Body of pancreas (tissue), 4 donors: ENCODE measurements around the gene PLA2G4C. TPM values are rescaled to one million over a fixed set of nuclear protein-coding genes. Genes with fewer than 3 reads are reported as not detected.

Experiments used
- ATAC-seq: fragments of 150-250 bp; one replicate; pipeline ENCODE4 v1.9.1; 2016
- DNase-seq, 4 donors: peaks; one replicate each; pipeline ENCODE4 v3.0.0-alpha.2; 2019
- H3K27ac ChIP-seq, 4 donors: fragments of 200-600 bp; sonication (generic); 1 replicate in 3 of 4; 2 replicates in 1 of 4; pipeline versions ENCODE4 v1.5.1 to v1.6.1; 2016 to 2019; ENCODE audit warnings: mild to moderate bottlenecking in 1 of 4, mixed read lengths in 1 of 4, moderate library complexity in 1 of 4
- H3K27me3 ChIP-seq, 2 donors: fragments of 200-600 bp; sonication (generic); one replicate each; pipeline ENCODE4 v1.6.0; 2016; ENCODE audit warnings: mild to moderate bottlenecking in 1 of 2
- H3K36me3 ChIP-seq, 2 donors: fragments of 200-600 bp; sonication (generic); replicated peaks in 1 of 2; 2 replicates each; pipeline ENCODE4 v1.5.1; 2016; ENCODE audit warnings: low read depth in 2 of 2; ENCODE audit not compliant: insufficient read depth in 1 of 2
- H3K4me1 ChIP-seq: fragments of 200-600 bp; sonication (generic); one replicate; pipeline ENCODE4 v1.6.0; 2016
- H3K4me3 ChIP-seq, 2 donors: fragments of 200-600 bp; sonication (generic); 1 replicate in 1 of 2; 2 replicates in 1 of 2; pipeline ENCODE4 v1.5.1; 2016 to 2019
- H3K9me3 ChIP-seq, 3 donors: fragments of 200-600 bp; sonication (generic); 1 replicate in 2 of 3; 2 replicates in 1 of 3; pipeline ENCODE4 v1.5.1; 2016
- POLR2A ChIP-seq, 3 donors: fragments of 450-650 bp; IDR thresholded peaks; one replicate each; pipeline ENCODE4 v1.6.1; 2016; ENCODE audit warnings: antibody characterized with exemption in 3 of 3, mild to moderate bottlenecking in 2 of 3
- WGBS, 2 donors: methylation state at CpG; one replicate each; pipeline ENCODE4 v1.1.5; 2017; 5-methylcytosine and 5-hydroxymethylcytosine counted together
- intact Hi-C: fragments of 100-400 bp; cut with DNase I; formaldehyde crosslinking; loops from one replicate; pipeline ENCODE4 v1.15.1; 2023
- total RNA-seq, 2 donors: library from RNA; depleted of rRNA; stranded (reverse); fragments of >200 nt; gene quantifications; one replicate each; pipeline ENCODE4 v1.1.0, GENCODE V29; 2016
- TF ChIP-seq, protein P1 (sequence below), 7 experiments: fragments of 450-650 bp in 4 of 7; fragments of 200-600 bp in 3 of 7; sonication (generic) in 3 of 7; IDR thresholded peaks; one replicate each; pipeline ENCODE4 v1.5.1; 2016 to 2019; ENCODE audit warnings: antibody characterized with exemption in 7 of 7

PLA2G4C gene
- total RNA-seq, 2 donors from 2014 or later, result 4.4 to 10.9 TPM

DNA sequence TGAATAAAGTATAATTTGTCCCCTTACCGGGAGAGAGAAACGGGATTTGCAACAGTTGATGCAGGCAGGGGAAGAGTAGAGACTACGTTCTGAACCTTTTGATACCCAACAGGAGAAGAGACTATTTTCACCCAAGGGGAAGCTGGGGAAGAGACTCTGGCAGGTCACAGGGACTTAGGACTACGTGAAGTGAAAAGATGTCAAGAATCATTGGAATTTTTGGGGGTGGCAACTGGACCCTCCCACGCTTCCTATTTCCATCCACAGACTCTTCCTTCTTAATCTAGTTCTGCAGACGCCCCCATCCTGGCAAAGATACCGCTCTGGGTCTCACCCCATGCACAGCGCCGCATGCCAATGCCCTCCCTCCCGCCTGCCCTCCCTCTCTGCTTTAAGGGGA lies 80.5 kb downstream of the PLA2G4C start:
- 49 to 50% methylated on average over 10 of the region's 10 CpGs for WGBS, 2 donors
- intact Hi-C loops, result no loop called here
- peaks cover 0 to 3% of the 10 kb centered on the region in 2 donors for H3K27me3 ChIP-seq

DNA sequence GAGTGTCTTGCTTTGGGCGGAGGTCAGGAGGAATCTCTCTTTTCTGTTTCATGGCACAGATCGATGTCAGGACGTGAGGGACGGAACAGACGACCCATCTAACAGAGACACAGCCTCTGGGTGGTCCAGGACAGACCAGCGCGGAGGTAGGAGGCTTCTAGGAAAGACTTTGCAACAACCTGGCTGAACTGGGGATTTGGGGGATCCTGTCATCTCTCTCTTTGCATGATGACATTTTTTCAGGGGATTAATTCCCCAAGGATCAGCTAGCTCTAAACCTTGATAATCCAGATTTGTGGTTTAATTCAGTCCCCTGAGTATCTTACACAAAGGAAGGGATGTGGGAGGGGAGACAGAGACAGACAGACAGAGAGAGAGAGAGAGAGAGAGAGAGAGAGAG lies 81.2 kb downstream of the PLA2G4C start:
- H3K9me3 ChIP-seq, result no peaks in the 10 kb centered on the region
- H3K4me3 ChIP-seq, result no peak overlapping the region
- no peak for TF ChIP-seq POLR2A (IDR thresholded peaks at IDR 0.05)
- TF ChIP-seq, protein P1, sequence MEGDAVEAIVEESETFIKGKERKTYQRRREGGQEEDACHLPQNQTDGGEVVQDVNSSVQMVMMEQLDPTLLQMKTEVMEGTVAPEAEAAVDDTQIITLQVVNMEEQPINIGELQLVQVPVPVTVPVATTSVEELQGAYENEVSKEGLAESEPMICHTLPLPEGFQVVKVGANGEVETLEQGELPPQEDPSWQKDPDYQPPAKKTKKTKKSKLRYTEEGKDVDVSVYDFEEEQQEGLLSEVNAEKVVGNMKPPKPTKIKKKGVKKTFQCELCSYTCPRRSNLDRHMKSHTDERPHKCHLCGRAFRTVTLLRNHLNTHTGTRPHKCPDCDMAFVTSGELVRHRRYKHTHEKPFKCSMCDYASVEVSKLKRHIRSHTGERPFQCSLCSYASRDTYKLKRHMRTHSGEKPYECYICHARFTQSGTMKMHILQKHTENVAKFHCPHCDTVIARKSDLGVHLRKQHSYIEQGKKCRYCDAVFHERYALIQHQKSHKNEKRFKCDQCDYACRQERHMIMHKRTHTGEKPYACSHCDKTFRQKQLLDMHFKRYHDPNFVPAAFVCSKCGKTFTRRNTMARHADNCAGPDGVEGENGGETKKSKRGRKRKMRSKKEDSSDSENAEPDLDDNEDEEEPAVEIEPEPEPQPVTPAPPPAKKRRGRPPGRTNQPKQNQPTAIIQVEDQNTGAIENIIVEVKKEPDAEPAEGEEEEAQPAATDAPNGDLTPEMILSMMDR (IDR thresholded peaks at IDR 0.05), result no peak
- peaks cover 0 to 3% of the 10 kb centered on the region in 2 donors for H3K27me3 ChIP-seq
- intact Hi-C loops, result no loop called here
- 58 to 69% methylated on average over 7 of the region's 7 CpGs for WGBS, 2 donors
- no peak for ATAC-seq
- no peak for DNase-seq
- H3K36me3 ChIP-seq, result no peaks in the 10 kb centered on the region
- H3K4me1 ChIP-seq, result no peaks in the 10 kb centered on the region
- no peak overlapping the region for H3K27ac ChIP-seq

More for the DNA sequence above, 80.5 kb downstream of the PLA2G4C start:
- no peak overlapping the region for H3K27ac ChIP-seq
- no peaks in the 10 kb centered on the region for H3K36me3 ChIP-seq
- no peaks in the 10 kb centered on the region for H3K9me3 ChIP-seq
- TF ChIP-seq, protein P1 (IDR thresholded peaks at IDR 0.05), result no peak
- no peak for TF ChIP-seq POLR2A (IDR thresholded peaks at IDR 0.05)
- no peak for ATAC-seq
- no peak for DNase-seq
- H3K4me1 ChIP-seq, result no peaks in the 10 kb centered on the region
- no peak overlapping the region for H3K4me3 ChIP-seq

DNA sequence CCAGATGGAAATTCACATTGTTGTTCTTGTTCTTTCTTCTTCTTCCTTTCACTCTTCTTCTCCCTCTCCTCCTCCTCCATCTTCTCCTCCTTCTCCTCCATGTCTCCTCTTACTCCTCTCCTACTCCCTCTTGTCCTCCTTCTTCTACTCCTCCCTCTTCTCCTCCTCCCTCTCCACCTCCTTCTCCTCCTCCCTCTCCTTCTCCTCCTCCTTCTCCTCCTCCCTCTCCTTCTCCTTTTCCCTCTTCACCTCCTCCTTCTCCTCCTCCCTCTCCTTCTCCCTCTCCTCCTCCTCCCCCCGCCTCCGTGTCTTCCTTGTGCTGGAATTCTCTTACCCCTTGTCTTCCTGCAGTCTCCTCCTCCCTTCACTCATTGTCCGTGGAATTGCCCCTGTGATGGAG lies 85.1 kb downstream of the PLA2G4C start:
- Histone ChIP-seq H3K4me3 (no peak overlapping the region), H3K4me1 (no peaks in the 10 kb centered on the region), H3K36me3 (no peaks in the 10 kb centered on the region), H3K9me3 (no peaks in the 10 kb centered on the region), H3K27ac (no peak overlapping the region), H3K27me3 (peaks cover 0 to under 1% of the 10 kb centered on the region in 2 donors)
- no peak for TF ChIP-seq POLR2A (IDR thresholded peaks at IDR 0.05)
- TF ChIP-seq, protein P1 (IDR thresholded peaks at IDR 0.05), result no peak
- intact Hi-C loops, result no loop called here
- DNase-seq, result no peak
- ATAC-seq, result no peak
- 42 to 56% methylated on average over 3 of the region's 3 CpGs for WGBS, 2 donors

DNA sequence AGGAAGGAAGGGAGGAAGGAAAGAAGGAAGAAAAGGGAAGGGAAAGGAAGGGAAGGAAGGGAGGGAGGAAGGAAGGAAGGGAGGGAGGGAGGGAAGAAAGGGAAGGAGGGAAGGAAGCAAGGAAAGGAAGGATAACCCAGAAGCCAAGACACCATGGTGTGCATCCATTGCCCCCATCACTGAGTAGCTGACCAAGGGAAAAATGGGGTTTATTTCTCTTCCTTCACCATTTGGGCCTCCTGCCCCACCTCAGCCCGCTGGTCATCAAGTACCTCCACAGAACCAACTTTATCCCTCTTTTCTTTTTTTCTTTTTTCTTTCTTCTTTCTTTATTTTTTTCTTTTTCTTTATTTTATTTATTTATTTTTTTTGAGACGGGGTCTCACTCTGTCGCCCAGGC lies 87.1 kb downstream of the PLA2G4C start:
- intact Hi-C loops, result no loop called here
- TF ChIP-seq POLR2A (IDR thresholded peaks at IDR 0.05), result no peak
- TF ChIP-seq, protein P1 (IDR thresholded peaks at IDR 0.05), result no peak
- 69 to 79% methylated on average over 3 of the region's 3 CpGs for WGBS, 2 donors
- Histone ChIP-seq H3K36me3 (no peaks in the 10 kb centered on the region), H3K27me3 (no peaks in the 10 kb centered on the region), H3K9me3 (no peaks in the 10 kb centered on the region), H3K4me3 (no peak overlapping the region), H3K4me1 (no peaks in the 10 kb centered on the region), H3K27ac (no peak overlapping the region)
- ATAC-seq (no peak), DNase-seq (no peak)

DNA sequence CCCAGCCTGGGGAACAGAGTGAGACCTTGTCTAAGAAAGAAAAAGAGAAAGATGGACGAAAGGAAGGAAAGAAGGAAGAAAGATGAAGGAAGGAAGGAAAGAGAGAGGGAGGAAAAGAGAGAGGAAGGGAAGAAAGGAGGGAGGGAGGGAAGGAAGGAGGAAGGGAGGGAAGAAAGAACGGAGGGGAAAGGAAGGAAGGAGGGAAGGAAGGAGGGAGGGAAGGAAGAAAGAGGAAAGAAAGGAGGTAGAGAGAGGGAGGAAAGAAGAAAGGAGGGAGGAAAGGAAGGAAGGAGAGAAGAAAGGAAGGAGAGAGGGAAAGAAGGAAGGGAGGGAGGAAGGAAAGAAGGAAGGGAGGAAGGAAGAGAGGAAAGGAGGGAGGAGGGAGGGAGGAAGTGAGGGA lies 87.6 kb downstream of the PLA2G4C start:
- H3K36me3 ChIP-seq, result no peaks in the 10 kb centered on the region
- H3K4me1 ChIP-seq, result no peaks in the 10 kb centered on the region
- no peak for TF ChIP-seq POLR2A (IDR thresholded peaks at IDR 0.05)
- TF ChIP-seq, protein P1 (IDR thresholded peaks at IDR 0.05), result no peak
- intact Hi-C loops, result no loop called here
- H3K27me3 ChIP-seq, result no peaks in the 10 kb centered on the region
- no peak for DNase-seq
- 31 to 38% methylated on average over 2 of the region's 2 CpGs for WGBS, 2 donors
- H3K4me3 ChIP-seq, result no peak overlapping the region
- no peak for ATAC-seq
- H3K27ac ChIP-seq, result no peak overlapping the region
- no peaks in the 10 kb centered on the region for H3K9me3 ChIP-seq
